ENCODE data around the gene OR1J2.

OR1J2 gene

GRCh38 chr9:122538757-122539156, 28.2 kb downstream of the OR1J2 start:
- no peak for DNase-seq (ENCODE audit: low spot score)
- no peak for TF ChIP-seq CTCF (conservative IDR thresholded peaks at IDR 0.05; ENCODE audit: low read depth)
- H3K27ac ChIP-seq: no peak overlapping the region
- ChIA-PET CTCF (no interaction called here), POLR2A (ENCODE audit: low non-redundant PET) (no interaction called here)

- ChIA-PET POLR2A (ENCODE audit: low non-redundant PET) (no interaction called here), CTCF (no interaction called here)
- no peak for TF ChIP-seq CTCF (conservative IDR thresholded peaks at IDR 0.05; ENCODE audit: low read depth)
- no peak overlapping the region for H3K27ac ChIP-seq
- no peak for DNase-seq (ENCODE audit: low spot score)
These were observed 35.6 kb downstream of the OR1J2 start for GRCh38 chr9:122546196-122546595.

- H3K27ac ChIP-seq: no peak overlapping the region
- DNase-seq (ENCODE audit: low spot score): peak; percentile 64
- no peak for TF ChIP-seq CTCF (conservative IDR thresholded peaks at IDR 0.05; ENCODE audit: low read depth)
- ChIA-PET POLR2A (ENCODE audit: low non-redundant PET) (no interaction called here), CTCF (no interaction called here)
These were observed 40.8 kb downstream of the OR1J2 start for GRCh38 chr9:122551371-122551770.

- H3K27ac ChIP-seq: no peak within 1 kb of the TSS
- TF ChIP-seq CTCF (conservative IDR thresholded peaks at IDR 0.05; ENCODE audit: low read depth): no peak
- ChIA-PET POLR2A (ENCODE audit: low non-redundant PET) (no interaction called here), CTCF (no interaction called here)
- no peak for DNase-seq (ENCODE audit: low spot score)
These were observed 42.2 kb downstream of the OR1J2 start, which contains the start of gene OR1N2 for GRCh38 chr9:122552812-122553211. TSS of gene OR1N2 (plus strand) at chr9:122553112. CDS start at chr9:122553212, 100 bp downstream.

Data from RWPE1 (cell line).